ENCODE results near the gene PRPF19.
A peak's percentile ranks its signal among the peaks of the same experiment; 100 is the strongest.

PRPF19 gene

GRCh38 chr11:60937144-60937527 lies 30.8 kb upstream of the PRPF19 start:
- no peak for DNase-seq

GRCh38 chr11:60936467-60937143 lies 30.2 kb upstream of the PRPF19 start:
- no peak for DNase-seq

- no peak for DNase-seq
Observed at GRCh38 chr11:60935676-60936442, 29.5 kb upstream of the PRPF19 start.

GRCh38 chr11:60934790-60935605 lies 28.6 kb upstream of the PRPF19 start:
- DNase-seq: no peak

GRCh38 chr11:60934124-60934789 lies 27.9 kb upstream of the PRPF19 start:
- DNase-seq: no peak

GRCh38 chr11:60933416-60934123 lies 27.2 kb upstream of the PRPF19 start:
- DNase-seq: no peak

GRCh38 chr11:60932605-60933356 lies 26.4 kb upstream of the PRPF19 start:
- no peak for DNase-seq

- no peak for DNase-seq
Observed at GRCh38 chr11:60931917-60932316, 25.5 kb upstream of the PRPF19 start.

- DNase-seq: no peak
Observed at GRCh38 chr11:60930394-60930793, 24.0 kb upstream of the PRPF19 start.

- DNase-seq: no peak
Observed at GRCh38 chr11:60929764-60930163, 23.4 kb upstream of the PRPF19 start.

- no peak for DNase-seq
Observed at GRCh38 chr11:60928563-60929001, 22.2 kb upstream of the PRPF19 start.

- no peak for DNase-seq
Observed at GRCh38 chr11:60927600-60927999, 21.2 kb upstream of the PRPF19 start.

- no peak for DNase-seq
Observed at GRCh38 chr11:60927061-60927592, 20.7 kb upstream of the PRPF19 start.

GRCh38 chr11:60926500-60926899 lies 20.1 kb upstream of the PRPF19 start:
- DNase-seq: no peak

- DNase-seq: no peak
Observed at GRCh38 chr11:60925868-60926267, 19.5 kb upstream of the PRPF19 start.

- DNase-seq: no peak
Observed at GRCh38 chr11:60924906-60925853, 18.8 kb upstream of the PRPF19 start.

- peak; percentile 60 for DNase-seq
Observed at GRCh38 chr11:60924110-60924905, 17.9 kb upstream of the PRPF19 start, which contains the start of gene TMEM132A. Gene TMEM132A, plus strand, starts transcription at chr11:60924460. Its CDS starts 174 bp downstream, at chr11:60924634.

- no peak for DNase-seq
Observed at GRCh38 chr11:60923800-60924109, 17.4 kb upstream of the PRPF19 start.

GRCh38 chr11:60923326-60923725 lies 16.9 kb upstream of the PRPF19 start:
- no peak for DNase-seq
